ENCODE measurements around the gene EEF1AKMT1.
A peak's percentile ranks its signal among the peaks of the same experiment; 100 is the strongest.

EEF1AKMT1 gene, protein sequence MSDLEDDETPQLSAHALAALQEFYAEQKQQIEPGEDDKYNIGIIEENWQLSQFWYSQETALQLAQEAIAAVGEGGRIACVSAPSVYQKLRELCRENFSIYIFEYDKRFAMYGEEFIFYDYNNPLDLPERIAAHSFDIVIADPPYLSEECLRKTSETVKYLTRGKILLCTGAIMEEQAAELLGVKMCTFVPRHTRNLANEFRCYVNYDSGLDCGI

GRCh38 chr13:20773194-20774080 is at the start of gene EEF1AKMT1:
Gene EEF1AKMT1, minus strand, starts transcription at chr13:20773961. Its CDS starts 16,363 bp downstream, at chr13:20757598.
- DNase-seq: peak; percentile 97 to 98

DNA sequence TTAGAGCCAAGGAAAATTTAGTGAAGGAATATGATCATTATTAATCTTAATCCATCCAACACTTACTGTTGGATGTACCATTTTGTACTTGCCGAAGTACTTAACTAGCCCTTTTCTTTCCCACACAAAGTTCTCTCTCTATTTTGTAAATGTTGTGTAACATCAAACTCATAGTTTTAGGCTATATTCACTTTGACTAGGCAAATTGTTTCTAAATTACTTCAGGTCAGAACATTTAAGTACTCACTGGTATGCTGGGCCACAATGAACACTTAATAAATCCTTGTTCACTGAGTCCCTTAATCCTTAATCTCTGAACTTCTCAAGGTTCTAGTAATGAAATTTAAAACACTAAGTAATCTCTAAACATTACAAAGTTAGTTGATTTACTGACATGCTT is 49.3 kb upstream of the EEF1AKMT1 start:
- DNase-seq: no peak

DNA sequence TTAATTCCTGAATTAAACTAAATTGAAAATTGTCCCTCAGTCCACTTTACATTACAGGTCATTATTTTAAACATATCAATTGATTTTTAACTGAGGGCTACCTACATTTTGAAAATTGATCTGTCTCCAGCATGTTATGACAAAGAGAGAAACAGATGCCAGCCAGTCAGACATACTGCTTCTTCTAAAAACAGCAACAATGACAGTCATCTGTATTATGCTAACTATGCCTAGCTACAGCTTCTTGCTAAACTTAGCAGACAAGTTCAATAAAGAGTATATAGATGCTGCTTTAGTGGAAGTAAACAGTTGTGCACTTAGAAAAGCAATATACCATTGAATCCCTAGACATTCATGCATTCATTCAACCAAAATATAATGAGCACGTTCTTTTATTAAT is 48.6 kb upstream of the EEF1AKMT1 start:
- no peak for DNase-seq

DNA sequence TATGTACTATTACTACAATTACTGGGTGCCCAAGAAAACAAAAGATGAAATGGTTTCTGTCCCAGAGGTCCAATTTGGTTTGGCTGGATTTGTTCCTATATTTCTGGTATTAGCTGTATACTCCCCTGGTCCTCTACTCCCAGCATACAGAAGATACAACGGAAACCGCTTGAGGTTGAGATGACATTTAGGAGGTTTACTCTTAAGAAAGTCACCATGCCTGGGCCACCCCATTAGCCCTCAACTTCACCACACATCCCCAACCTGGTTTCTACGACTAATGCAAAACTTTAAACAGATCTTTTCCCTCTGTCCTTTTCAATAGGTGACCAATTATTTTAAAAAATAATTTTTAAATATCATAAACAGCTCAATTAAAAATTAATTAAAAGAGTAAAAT is 46.0 kb upstream of the EEF1AKMT1 start:
- no peak for DNase-seq

- DNase-seq: no peak
Measured at GRCh38 chr13:20815464-20815863, 41.7 kb upstream of the EEF1AKMT1 start.

DNA sequence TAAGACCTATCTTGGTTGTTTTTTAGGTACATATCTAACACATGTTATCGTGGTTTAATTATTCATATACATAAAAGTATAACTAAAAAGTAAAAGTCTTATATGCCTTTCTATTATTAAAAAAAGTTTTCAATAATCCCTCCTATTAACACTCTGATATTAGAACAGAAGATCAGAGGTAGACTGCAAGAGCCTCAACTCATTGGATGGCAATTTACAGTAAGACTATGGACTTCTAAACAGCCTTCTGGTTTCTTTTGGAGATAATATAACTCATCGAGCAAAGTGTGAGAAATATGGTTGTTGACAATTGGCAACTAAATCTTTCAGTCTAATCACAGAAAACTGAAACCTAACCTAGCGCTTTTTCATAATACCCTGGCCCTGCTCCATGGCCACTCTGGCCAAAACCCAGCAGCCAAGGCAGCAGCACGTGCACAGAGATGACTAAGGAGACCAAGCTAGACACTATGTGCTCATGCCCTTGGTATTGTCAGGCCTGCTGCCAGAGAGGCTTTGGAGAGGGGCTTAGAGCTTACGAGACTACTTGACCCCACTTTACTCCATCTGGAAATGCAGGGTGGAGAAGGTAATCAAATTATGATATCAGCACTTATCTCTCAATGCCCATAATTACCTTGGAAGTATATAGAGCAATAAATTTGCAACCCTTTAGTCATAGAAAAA is 40.6 kb upstream of the EEF1AKMT1 start:
- no peak for DNase-seq

DNA sequence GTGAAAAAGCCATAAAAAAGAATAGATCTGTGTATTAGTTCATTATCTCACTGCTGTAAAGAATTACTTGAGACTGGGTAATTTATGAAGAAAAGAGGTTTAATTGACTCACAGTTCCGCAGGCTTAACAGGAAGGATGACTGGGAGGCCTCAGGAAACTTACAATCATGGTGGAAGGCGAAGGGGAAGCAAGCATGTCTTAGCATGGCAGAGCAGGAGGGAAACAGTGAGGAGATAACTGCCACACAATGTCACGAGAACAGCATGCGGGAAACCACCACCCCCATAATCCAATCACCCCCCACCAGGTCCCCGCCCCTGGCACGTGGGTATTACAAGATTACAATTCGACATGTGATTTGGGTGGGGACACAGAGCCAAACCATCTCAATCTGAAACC is 39.1 kb upstream of the EEF1AKMT1 start:
- no peak for DNase-seq

DNA sequence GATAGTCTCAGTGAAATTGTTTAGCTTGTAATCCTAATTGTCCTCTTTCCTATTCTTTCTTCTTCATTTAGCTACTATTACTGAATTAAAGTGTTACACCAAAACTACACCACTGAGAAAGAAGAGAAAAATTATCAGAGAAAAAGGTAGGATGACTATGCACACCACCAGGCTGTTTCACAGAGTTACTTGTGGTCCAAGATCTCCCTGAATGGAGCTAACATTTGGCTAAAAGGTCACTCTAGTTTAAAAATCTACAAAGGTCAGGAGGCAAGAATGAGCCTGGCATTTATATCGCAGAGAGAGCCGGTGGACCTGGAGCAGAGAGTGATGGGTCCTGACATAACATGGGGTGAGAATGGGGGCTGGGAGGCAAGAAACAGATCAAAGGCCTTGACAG is 37.0 kb upstream of the EEF1AKMT1 start:
- no peak for DNase-seq

- DNase-seq: no peak
Measured at GRCh38 chr13:20808874-20809273, 35.1 kb upstream of the EEF1AKMT1 start.

- no peak for DNase-seq
Measured at GRCh38 chr13:20803180-20803965, 29.6 kb upstream of the EEF1AKMT1 start.

DNA sequence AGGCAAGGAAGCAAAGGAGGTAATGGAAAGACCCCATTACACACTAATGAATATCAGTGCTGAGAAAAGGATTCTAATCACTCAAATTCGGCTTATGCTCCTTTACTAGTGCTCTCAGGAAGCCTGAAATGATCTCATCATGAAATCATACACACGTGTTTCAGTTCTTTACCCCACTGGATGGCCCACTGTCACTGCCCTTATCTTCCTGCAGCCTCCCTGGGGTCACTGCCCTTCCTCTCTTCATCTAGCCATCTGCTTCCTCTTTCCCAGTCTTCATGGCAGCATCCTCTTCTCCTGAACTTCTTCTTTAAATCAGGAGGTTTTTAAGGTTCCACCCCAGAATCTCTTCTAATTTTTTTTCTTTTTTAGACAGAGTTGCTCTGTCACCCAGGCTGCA is 27.9 kb upstream of the EEF1AKMT1 start:
- DNase-seq: no peak

GRCh38 chr13:20799726-20800416 is 26.1 kb upstream of the EEF1AKMT1 start:
- DNase-seq: no peak

GRCh38 chr13:20798027-20798426 is 24.3 kb upstream of the EEF1AKMT1 start:
- no peak for DNase-seq

DNA sequence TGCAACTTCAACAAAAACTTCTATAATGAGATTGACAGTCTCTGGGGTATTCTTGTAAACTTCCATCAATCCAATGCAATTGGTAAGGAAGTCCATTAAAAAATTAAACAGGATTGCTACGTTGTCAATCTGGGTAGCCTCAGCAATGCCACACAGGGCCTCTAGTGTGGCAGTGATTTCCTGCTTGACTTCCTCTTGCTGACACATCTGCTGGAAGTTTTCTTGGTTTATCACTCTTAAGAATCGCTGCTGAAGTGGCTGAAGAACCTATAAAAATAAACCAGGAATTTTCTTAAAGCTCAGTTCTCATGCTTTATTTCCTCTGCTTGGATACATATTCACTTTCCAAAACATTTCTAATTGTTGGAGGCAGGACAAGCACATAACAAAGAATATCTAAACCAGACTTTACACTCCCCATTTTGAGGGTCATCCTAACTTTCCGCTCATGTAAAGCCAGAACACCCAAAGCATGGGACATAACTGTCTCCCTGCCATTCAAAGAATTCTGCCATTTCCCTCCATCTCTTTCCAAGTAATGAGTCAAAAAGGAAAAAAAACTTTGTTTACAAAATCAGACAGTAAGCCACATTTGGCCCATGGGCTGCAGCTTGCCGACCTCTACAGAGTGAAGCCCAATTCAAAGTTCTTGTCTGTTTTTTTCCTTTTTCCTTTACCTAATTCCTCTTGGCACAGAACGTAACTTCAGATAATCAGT is 23.2 kb upstream of the EEF1AKMT1 start:
- DNase-seq: no peak

DNA sequence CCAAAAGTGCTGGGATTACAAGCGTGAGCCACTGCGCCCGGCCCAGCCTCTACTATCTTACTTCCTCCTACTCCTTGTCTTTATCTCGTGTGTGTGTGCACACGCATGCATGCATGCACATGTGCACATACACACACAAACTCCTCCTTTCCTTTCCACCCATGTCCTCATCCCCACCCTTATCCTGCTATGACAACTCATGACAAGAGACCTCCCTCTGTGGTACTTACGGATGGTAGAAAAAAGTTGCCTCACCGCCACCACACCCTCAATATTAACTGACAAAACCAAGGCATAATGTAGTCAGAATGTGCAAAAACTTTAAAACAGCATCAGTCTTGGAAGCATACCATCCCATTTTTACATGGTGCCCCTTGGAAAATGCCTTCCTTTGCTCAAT is 15.9 kb upstream of the EEF1AKMT1 start:
- DNase-seq: no peak

DNA sequence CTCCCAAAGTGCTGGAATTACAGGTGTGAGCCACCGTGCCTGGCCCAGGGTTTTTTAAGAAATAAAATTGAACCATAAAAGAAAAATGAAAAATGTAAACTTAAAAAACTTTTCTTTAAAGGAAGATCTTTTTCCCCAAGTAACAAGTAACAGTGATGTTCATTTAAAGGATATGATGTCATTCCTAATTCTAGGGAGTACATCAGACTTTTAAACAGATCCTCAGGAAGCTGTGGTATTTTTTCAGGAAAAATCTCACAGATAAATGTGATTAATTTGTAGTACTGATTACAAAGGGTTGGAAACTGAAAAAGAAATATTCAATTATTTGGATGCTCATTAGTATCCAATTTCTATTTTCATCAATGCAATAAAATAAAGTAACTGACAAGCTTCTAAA is 14.6 kb upstream of the EEF1AKMT1 start:
- DNase-seq: no peak

- DNase-seq: no peak
Measured at GRCh38 chr13:20787180-20787579, 13.4 kb upstream of the EEF1AKMT1 start.

DNA sequence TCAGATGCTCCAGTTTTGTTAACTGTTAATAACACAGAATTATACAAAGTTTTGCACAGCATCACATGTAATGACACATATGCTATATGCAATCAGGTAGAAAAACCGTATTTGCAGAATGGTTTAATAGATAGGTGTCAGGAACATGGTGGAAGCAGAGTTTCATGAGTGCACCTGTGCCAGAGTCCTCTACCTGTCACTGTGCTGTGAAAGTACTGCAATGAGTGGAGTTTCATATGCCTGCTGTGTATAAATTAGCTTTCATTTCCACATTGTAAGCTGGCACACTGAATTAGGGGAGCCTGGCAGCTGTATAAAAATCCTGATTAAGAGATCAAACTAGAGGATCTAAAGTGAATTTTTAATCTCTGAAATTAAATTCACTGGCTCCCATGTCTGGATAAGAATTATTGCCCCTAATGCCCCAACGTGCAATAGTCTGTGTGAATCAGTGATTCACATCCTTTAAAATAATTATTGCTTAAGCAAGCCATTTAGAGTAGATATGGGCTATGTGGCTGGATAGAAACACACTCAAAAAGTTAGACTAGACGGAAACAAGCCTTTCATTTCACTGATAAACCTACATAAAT is 8.5 kb upstream of the EEF1AKMT1 start:
- no peak for DNase-seq

DNA sequence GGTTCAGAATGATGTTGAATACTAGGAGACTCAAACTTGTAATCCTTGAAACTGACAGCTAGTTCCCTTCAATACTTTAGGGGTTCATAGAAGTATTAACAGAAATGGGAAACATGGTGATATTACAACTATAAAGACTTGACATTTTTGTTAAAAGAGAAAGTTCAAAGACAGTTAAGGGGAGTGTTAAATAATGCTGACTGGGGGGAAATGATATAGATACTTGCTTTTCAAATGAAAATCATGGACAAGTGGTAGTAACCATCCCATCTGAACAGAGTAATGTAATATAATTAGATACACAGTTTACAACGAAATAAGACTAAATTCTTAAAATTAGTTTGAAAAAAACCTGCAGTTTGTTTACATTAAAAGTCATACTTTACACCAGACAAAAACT is 6.6 kb upstream of the EEF1AKMT1 start:
- no peak for DNase-seq

GRCh38 chr13:20779405-20779804 is 5.6 kb upstream of the EEF1AKMT1 start:
- no peak for DNase-seq

DNA sequence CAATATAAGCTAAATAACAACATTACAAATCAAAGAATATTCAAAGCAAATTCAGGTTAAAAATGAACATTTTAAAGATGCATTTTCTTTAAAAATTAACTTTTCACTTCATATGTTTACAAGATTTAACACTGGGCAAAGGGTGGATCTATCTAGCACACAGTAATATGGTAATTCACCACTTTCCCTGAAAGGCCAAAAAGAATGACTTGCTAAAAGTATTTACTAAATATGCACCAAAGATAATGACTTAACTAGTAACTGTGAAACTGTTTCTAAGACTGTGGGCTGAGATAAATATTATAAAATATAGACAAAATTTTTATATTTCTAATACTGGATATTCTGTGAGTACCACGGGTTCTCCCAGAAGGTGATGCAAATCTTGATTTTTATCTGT is 4.5 kb upstream of the EEF1AKMT1 start:
- DNase-seq: no peak

Measured in activated T-cell treated with anti-CD3 and anti-CD28 coated beads, Interleukin-2, amount 50 U/mL, for 48 hours (primary cell).